SU-DHL-6 (cell line): ENCODE results near the gene RBM27.
A peak's percentile ranks its signal among the peaks of the same experiment; 100 is the strongest.
"Not testable (repeated sequence)": the region's sequence is repeated elsewhere in the genome, so short reads cannot be mapped to it uniquely, and the experiment has no call there.

Source experiments
- H2AFZ ChIP-seq: fragments of 200-600 bp; sonication (generic); 2 replicates; pipeline ENCODE4 v1.6.1; 2014; ENCODE audit warnings: low read depth, mild to moderate bottlenecking, moderate library complexity, mixed read lengths, antibody characterized with exemption, low read length; ENCODE audit not compliant: severe bottlenecking
- H3F3A ChIP-seq: fragments of 200-600 bp; shearing (Covaris generic); 2 replicates; pipeline ENCODE4 v1.6.0; 2016; ENCODE audit warnings: antibody characterized with exemption, mild to moderate bottlenecking; ENCODE audit not compliant: insufficient read depth
- H3K27ac ChIP-seq: fragments of 200-600 bp; sonication (generic); 2 replicates; pipeline ENCODE4 v1.5.1; 2016; ENCODE audit warnings: low read depth, mild to moderate bottlenecking, low read length, moderate library complexity, mixed read lengths
- H3K27me3 ChIP-seq: fragments of 200-600 bp; sonication (generic), shearing (Covaris generic); 2 replicates; pipeline ENCODE4 v1.6.0; 2014; ENCODE audit warnings: mild to moderate bottlenecking, low read length
- H3K36me3 ChIP-seq: fragments of 200-600 bp; sonication (generic); 2 replicates; pipeline ENCODE4 v1.6.1; 2014; ENCODE audit warnings: mild to moderate bottlenecking, low read length, mixed read lengths
- H3K4me2 ChIP-seq: fragments of 300-600, 200-600 bp; shearing (Covaris generic), sonication (generic); 2 replicates; pipeline ENCODE4 v1.6.0; 2014; ENCODE audit warnings: low read length, low read depth, mild to moderate bottlenecking; ENCODE audit not compliant: poor library complexity, severe bottlenecking
- H3K4me3 ChIP-seq: fragments of 200-600 bp; sonication (generic); 2 replicates; pipeline ENCODE4 v1.5.1; 2014; ENCODE audit warnings: antibody characterized with exemption, low read length, mild to moderate bottlenecking, mixed read lengths; ENCODE audit not compliant: insufficient read depth, poor library complexity, severe bottlenecking
- H3K79me2 ChIP-seq: fragments of 200-600 bp; sonication (generic); 2 replicates; pipeline ENCODE4 v1.6.1; 2014; ENCODE audit warnings: mild to moderate bottlenecking, low read length, moderate library complexity; ENCODE audit not compliant: insufficient read depth
- H3K9ac ChIP-seq: fragments of 200-600 bp; sonication (generic); 2 replicates; pipeline ENCODE4 v1.7.0; 2014; ENCODE audit warnings: mild to moderate bottlenecking, low read length
- H3K9me2 ChIP-seq: fragments of 200-600 bp; sonication (generic); replicated peaks from 2 replicates; pipeline ENCODE4 v1.6.1; 2014; ENCODE audit warnings: low read length; ENCODE audit not compliant: insufficient read depth
- H3K9me3 ChIP-seq: fragments of 200-600 bp; sonication (generic); 2 replicates; pipeline ENCODE4 v1.6.1; 2014; ENCODE audit warnings: low read length, mixed read lengths; ENCODE audit not compliant: insufficient read depth
- H4K20me1 ChIP-seq: fragments of 200-600 bp; sonication (generic); 2 replicates; pipeline ENCODE4 v1.6.1; 2014; ENCODE audit warnings: low read depth, mild to moderate bottlenecking, antibody characterized with exemption, low read length, moderate library complexity, mixed read lengths
- EZH2phosphoT487 ChIP-seq: fragments of 200-600 bp; sonication (generic), shearing (Covaris generic); conservative IDR thresholded peaks from 2 replicates; pipeline ENCODE4 v1.6.1; 2018; ENCODE audit warnings: mild to moderate bottlenecking, antibody characterized with exemption, low read length, moderate library complexity, mixed read lengths
- TF ChIP-seq, protein P1 (sequence below): fragments of 200-600 bp; sonication (generic); IDR thresholded peaks from one replicate; pipeline ENCODE4 v1.5.1; 2017; ENCODE audit warnings: antibody characterized with exemption, mild to moderate bottlenecking, low read length, moderate library complexity; ENCODE audit not compliant: insufficient read depth, poor library complexity, severe bottlenecking

Gene RBM27

GRCh38 chr5:146208916-146209522 lies 5.6 kb downstream of the RBM27 start:
- TF ChIP-seq EZH2phosphoT487 = no peak
- TF ChIP-seq, protein P1, sequence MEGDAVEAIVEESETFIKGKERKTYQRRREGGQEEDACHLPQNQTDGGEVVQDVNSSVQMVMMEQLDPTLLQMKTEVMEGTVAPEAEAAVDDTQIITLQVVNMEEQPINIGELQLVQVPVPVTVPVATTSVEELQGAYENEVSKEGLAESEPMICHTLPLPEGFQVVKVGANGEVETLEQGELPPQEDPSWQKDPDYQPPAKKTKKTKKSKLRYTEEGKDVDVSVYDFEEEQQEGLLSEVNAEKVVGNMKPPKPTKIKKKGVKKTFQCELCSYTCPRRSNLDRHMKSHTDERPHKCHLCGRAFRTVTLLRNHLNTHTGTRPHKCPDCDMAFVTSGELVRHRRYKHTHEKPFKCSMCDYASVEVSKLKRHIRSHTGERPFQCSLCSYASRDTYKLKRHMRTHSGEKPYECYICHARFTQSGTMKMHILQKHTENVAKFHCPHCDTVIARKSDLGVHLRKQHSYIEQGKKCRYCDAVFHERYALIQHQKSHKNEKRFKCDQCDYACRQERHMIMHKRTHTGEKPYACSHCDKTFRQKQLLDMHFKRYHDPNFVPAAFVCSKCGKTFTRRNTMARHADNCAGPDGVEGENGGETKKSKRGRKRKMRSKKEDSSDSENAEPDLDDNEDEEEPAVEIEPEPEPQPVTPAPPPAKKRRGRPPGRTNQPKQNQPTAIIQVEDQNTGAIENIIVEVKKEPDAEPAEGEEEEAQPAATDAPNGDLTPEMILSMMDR = no peak
- no peak overlapping the region for H3K4me3 ChIP-seq
- no peak overlapping the region for H3K9ac ChIP-seq
- H3K4me2 ChIP-seq = no peak overlapping the region
- peaks cover 13% of the 10 kb centered on the region; the same call in 1 of the 2 replicates for H4K20me1 ChIP-seq
- H3K27ac ChIP-seq = no peak overlapping the region; the same call in 1 of the 2 replicates
- no peaks in the 10 kb centered on the region for H3K9me2 ChIP-seq
- H2AFZ ChIP-seq = no peak overlapping the region
- H3K36me3 ChIP-seq = no peaks in the 10 kb centered on the region
- H3K9me3 ChIP-seq = no peaks in the 10 kb centered on the region
- peaks cover 13% of the 10 kb centered on the region for H3F3A ChIP-seq
- peaks cover 98% of the 10 kb centered on the region for H3K79me2 ChIP-seq
- no peaks in the 10 kb centered on the region for H3K27me3 ChIP-seq

GRCh38 chr5:146209714-146210113 lies 6.3 kb downstream of the RBM27 start:
- Histone ChIP-seq H3K27ac (no peak overlapping the region), H2AFZ (no peak overlapping the region), H3K4me3 (no peak overlapping the region), H3K36me3 (no peaks in the 10 kb centered on the region), H3F3A (peaks cover 20% of the 10 kb centered on the region), H3K79me2 (peaks cover 98% of the 10 kb centered on the region), H4K20me1 (peaks cover 10% of the 10 kb centered on the region; the same call in 1 of the 2 replicates), H3K27me3 (no peaks in the 10 kb centered on the region), H3K9me2 (no peaks in the 10 kb centered on the region), H3K4me2 (no peak overlapping the region), H3K9me3 (no peaks in the 10 kb centered on the region), H3K9ac (no peak overlapping the region)
- no peak for TF ChIP-seq EZH2phosphoT487
- TF ChIP-seq, protein P1 = no peak

- not testable (repeated sequence) for H3K36me3 ChIP-seq, H3K9me2 ChIP-seq, H3K27ac ChIP-seq, H2AFZ ChIP-seq, H3K4me3 ChIP-seq, H3K9ac ChIP-seq, H3K9me3 ChIP-seq, H3K4me2 ChIP-seq, H3K27me3 ChIP-seq
- H3K79me2 ChIP-seq = peaks cover 98% of the 10 kb centered on the region
- peaks cover 20% of the 10 kb centered on the region for H3F3A ChIP-seq
- H4K20me1 ChIP-seq = peaks cover 10% of the 10 kb centered on the region; the same call in 1 of the 2 replicates
Measured at GRCh38 chr5:146210810-146211209, 7.4 kb downstream of the RBM27 start.

GRCh38 chr5:146213210-146213826 lies 9.9 kb downstream of the RBM27 start:
- Histone ChIP-seq H3K4me3 (no peak overlapping the region), H4K20me1 (peaks cover 17% of the 10 kb centered on the region; the same call in 1 of the 2 replicates), H3K36me3 (no peaks in the 10 kb centered on the region), H3K9ac (no peak overlapping the region), H3K27me3 (no peaks in the 10 kb centered on the region), H3K9me2 (no peaks in the 10 kb centered on the region), H3K27ac (peak overlapping the region; percentile 17; the same call in 1 of the 2 replicates), H3K79me2 (peaks cover 100% of the 10 kb centered on the region), H2AFZ (no peak overlapping the region), H3K4me2 (peak overlapping the region; percentile 33), H3K9me3 (no peaks in the 10 kb centered on the region), H3F3A (peaks cover 20% of the 10 kb centered on the region)
- TF ChIP-seq EZH2phosphoT487 = no peak
- TF ChIP-seq, protein P1 = no peak

- H3K36me3 ChIP-seq, H3F3A ChIP-seq, H3K4me3 ChIP-seq, H3K9ac ChIP-seq, H3K9me3 ChIP-seq, H3K27me3 ChIP-seq, H2AFZ ChIP-seq, H3K9me2 ChIP-seq: not testable (repeated sequence)
- Histone ChIP-seq H3K79me2 (peaks cover 99% of the 10 kb centered on the region), H3K4me2 (peak overlapping the region; percentile 33), H4K20me1 (peaks cover 16% of the 10 kb centered on the region; the same call in 1 of the 2 replicates), H3K27ac (peak overlapping the region; percentile 22; the same call in 1 of the 2 replicates)
Measured at GRCh38 chr5:146214881-146215280, 11.5 kb downstream of the RBM27 start.
